ENCODE measurements around the gene ZNF592.

Gene ZNF592

DNA sequence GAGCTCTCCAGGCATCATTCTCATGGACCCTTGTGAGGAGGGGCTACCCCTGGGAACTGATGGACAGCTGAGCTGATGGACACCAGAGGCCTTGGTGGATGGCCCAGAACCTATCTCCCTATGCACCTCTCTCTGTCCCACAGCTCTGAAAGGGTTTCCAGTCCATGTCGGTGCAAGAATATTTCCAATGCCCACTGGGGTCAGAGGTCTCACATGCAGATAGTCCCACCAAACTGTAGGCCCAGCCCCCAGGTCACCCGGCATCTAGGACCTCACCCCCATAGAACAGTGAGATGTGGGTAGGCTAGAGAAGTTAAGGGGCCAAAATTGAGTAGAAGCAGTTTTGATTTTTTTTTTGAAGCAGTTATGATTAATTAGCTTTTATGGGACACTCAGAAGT is 71.4 kb downstream of the ZNF592 start:
- Histone ChIP-seq H3K4me1 (ENCODE audit: control insufficient read depth, insufficient read depth, low read length) (peaks cover 32% of the 10 kb centered on the region), H3K4me3 (ENCODE audit: low read depth, low read length) (no peak overlapping the region), H3K36me3 (ENCODE audit: control insufficient read depth, insufficient read depth, low read length) (peaks cover 3% of the 10 kb centered on the region; the same call in 1 of the 2 replicates), H3K27me3 (ENCODE audit: control insufficient read depth, insufficient read depth, low read length) (no peaks in the 10 kb centered on the region), H3K9me3 (ENCODE audit: control insufficient read depth, insufficient read depth, low read length) (no peaks in the 10 kb centered on the region), H3K9ac (ENCODE audit: low read depth, low read length) (no peak overlapping the region), H3K27ac (ENCODE audit: low read depth, low read length) (no peak overlapping the region)

GRCh38 chr15:84821501-84822021 is 73.2 kb downstream of the ZNF592 start:
- Histone ChIP-seq H3K4me1 (ENCODE audit: control insufficient read depth, insufficient read depth, low read length) (peaks cover 31% of the 10 kb centered on the region), H3K27ac (ENCODE audit: low read depth, low read length) (no peak overlapping the region)

DNA sequence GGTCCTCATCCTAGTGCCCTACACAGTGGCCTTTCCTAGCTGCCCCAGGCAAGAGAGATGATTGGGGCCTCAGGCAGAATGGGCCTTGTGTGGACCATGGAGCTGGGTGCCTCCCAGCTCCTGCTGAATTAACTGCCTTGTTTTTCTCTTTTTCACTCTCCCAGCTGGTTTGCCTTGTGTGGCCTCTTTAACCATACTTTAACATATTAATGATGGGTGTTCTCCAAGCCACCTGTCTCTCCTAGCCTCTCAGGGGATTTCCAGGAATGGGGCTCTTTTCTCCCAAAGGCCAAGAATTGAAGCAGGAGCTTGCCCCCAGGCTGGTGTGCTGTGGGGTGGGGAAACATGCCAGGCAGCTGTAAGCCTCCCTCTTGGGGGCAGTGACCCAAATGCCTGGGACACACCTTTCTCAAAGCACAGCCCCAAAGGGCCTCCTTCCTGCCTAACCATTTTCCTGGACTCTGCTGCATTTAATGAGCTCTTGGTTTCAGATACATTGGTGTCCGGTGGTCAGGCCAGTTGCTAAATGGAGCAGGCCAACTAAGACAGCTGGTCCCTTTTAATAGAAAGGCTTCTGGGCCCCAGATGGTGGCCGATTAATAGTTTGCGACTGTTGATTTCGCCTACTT is 74.4 kb downstream of the ZNF592 start:
- H3K4me1 ChIP-seq (ENCODE audit: control insufficient read depth, insufficient read depth, low read length) = peaks cover 27% of the 10 kb centered on the region

More at GRCh38 chr15:84821501-84822021, 73.2 kb downstream of the ZNF592 start:
- Histone ChIP-seq H3K27me3 (ENCODE audit: control insufficient read depth, insufficient read depth, low read length) (no peaks in the 10 kb centered on the region), H3K9ac (ENCODE audit: low read depth, low read length) (no peak overlapping the region), H3K9me3 (ENCODE audit: control insufficient read depth, insufficient read depth, low read length) (no peaks in the 10 kb centered on the region), H3K4me3 (ENCODE audit: low read depth, low read length) (no peak overlapping the region), H3K36me3 (ENCODE audit: control insufficient read depth, insufficient read depth, low read length) (peaks cover 3% of the 10 kb centered on the region; the same call in 1 of the 2 replicates)

GRCh38 chr15:84823282-84823878 is 75.0 kb downstream of the ZNF592 start:
- no peak overlapping the region for H3K4me3 ChIP-seq (ENCODE audit: low read depth, low read length)
- no peaks in the 10 kb centered on the region for H3K27me3 ChIP-seq (ENCODE audit: control insufficient read depth, insufficient read depth, low read length)
- H3K9me3 ChIP-seq (ENCODE audit: control insufficient read depth, insufficient read depth, low read length) = no peaks in the 10 kb centered on the region
- H3K36me3 ChIP-seq (ENCODE audit: control insufficient read depth, insufficient read depth, low read length) = peaks cover 9% of the 10 kb centered on the region; the same call in 1 of the 2 replicates
- H3K27ac ChIP-seq (ENCODE audit: low read depth, low read length) = no peak overlapping the region
- H3K4me1 ChIP-seq (ENCODE audit: control insufficient read depth, insufficient read depth, low read length) = peaks cover 23% of the 10 kb centered on the region
- H3K9ac ChIP-seq (ENCODE audit: low read depth, low read length) = no peak overlapping the region

More for the DNA sequence above, 74.4 kb downstream of the ZNF592 start:
- H3K27ac ChIP-seq (ENCODE audit: low read depth, low read length) = no peak overlapping the region
- H3K36me3 ChIP-seq (ENCODE audit: control insufficient read depth, insufficient read depth, low read length) = peaks cover 8% of the 10 kb centered on the region; the same call in 1 of the 2 replicates
- no peaks in the 10 kb centered on the region for H3K27me3 ChIP-seq (ENCODE audit: control insufficient read depth, insufficient read depth, low read length)
- no peaks in the 10 kb centered on the region for H3K9me3 ChIP-seq (ENCODE audit: control insufficient read depth, insufficient read depth, low read length)
- H3K9ac ChIP-seq (ENCODE audit: low read depth, low read length) = no peak overlapping the region
- H3K4me3 ChIP-seq (ENCODE audit: low read depth, low read length) = no peak overlapping the region

DNA sequence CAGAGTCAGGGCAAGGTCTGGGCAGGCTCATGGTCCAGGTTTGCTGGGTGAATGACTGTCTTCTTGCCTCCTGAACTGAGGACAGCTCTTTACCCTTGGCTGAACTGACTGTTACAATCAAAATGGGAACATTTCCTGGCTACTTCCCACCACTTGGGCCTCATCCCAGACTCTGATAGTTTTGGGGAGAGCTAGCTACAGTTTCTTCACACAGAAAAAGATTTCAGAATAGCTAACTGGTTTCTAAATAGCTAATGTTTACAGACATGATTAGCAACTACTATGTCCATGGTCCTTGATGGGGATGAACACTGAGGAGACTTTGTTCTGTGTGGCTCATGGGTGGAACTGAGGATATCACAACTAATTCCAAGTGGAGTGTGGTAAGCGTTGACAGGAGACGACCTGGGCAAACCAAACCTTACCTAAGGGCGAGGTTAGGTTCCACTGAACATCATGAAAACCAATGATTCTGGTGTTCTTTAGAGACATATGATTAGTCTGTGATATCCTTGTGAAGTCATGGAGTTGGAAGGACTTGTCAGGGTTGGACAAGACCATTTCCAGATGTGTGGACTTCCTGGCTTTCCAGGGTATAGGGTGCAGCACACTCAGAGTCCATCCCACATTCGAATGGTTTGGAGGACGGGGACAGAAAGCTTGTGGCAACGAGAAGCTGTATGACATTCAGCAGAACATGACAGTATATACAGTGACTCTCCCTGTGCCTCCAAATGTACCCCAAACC is 76.0 kb downstream of the ZNF592 start:
- H3K9ac ChIP-seq (ENCODE audit: low read depth, low read length) = no peak overlapping the region
- H3K4me1 ChIP-seq (ENCODE audit: control insufficient read depth, insufficient read depth, low read length) = peaks cover 16% of the 10 kb centered on the region; the same call in 1 of the 2 replicates
- no peaks in the 10 kb centered on the region for H3K27me3 ChIP-seq (ENCODE audit: control insufficient read depth, insufficient read depth, low read length)
- H3K27ac ChIP-seq (ENCODE audit: low read depth, low read length) = no peak overlapping the region
- no peak overlapping the region for H3K4me3 ChIP-seq (ENCODE audit: low read depth, low read length)
- H3K9me3 ChIP-seq (ENCODE audit: control insufficient read depth, insufficient read depth, low read length) = no peaks in the 10 kb centered on the region
- H3K36me3 ChIP-seq (ENCODE audit: control insufficient read depth, insufficient read depth, low read length) = peaks cover 9% of the 10 kb centered on the region; the same call in 1 of the 2 replicates

DNA sequence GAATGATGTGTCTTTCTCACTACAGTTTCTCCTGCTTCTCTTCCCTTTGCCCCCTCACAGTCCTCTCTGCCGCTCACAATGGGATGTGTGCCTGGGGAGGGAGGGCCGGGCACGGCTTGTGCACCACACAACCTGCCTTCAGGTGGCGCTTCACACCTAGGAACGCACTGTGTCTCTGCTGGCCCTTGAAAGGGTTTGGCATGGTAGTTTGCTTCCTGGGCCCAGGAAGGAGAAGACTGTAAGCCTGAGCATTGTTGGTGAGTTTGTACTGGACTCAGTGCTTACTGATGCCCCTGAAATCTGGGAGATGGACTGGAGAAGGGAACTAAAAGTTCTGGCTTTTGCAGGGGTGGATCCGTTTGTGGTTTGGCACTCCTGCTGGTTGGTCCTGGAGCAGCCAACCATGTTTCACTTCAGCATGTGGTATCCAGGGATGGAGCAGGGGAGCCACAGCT is 78.0 kb downstream of the ZNF592 start:
- Histone ChIP-seq H3K36me3 (ENCODE audit: control insufficient read depth, insufficient read depth, low read length) (peaks cover 9% of the 10 kb centered on the region; the same call in 1 of the 2 replicates), H3K27ac (ENCODE audit: low read depth, low read length) (no peak overlapping the region), H3K27me3 (ENCODE audit: control insufficient read depth, insufficient read depth, low read length) (no peaks in the 10 kb centered on the region), H3K9ac (ENCODE audit: low read depth, low read length) (no peak overlapping the region), H3K4me1 (ENCODE audit: control insufficient read depth, insufficient read depth, low read length) (peaks cover 15% of the 10 kb centered on the region; the same call in 1 of the 2 replicates), H3K4me3 (ENCODE audit: low read depth, low read length) (no peak overlapping the region), H3K9me3 (ENCODE audit: control insufficient read depth, insufficient read depth, low read length) (no peaks in the 10 kb centered on the region)

DNA sequence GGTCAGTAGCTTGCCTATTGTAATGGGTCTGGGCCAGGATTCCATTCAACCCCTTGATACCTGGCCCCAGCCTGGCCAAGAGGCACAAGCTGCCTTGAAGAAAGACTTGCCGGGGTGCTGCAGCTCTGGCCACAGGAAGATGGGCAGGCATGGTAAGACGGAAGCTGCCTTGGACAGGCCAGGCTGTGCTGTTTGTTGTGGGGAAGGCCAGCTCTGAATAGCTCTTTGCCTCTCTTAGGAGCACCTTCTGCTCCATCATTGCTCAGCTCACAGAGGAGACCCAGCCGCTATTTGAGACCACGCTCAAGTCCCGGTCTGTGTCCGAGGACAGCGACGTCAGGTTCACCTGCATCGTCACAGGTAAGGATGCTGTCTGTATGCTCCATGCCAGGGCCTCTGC is 78.9 kb downstream of the ZNF592 start:
- Histone ChIP-seq H3K4me1 (ENCODE audit: control insufficient read depth, insufficient read depth, low read length) (peaks cover 10% of the 10 kb centered on the region; the same call in 1 of the 2 replicates), H3K27me3 (ENCODE audit: control insufficient read depth, insufficient read depth, low read length) (no peaks in the 10 kb centered on the region), H3K9ac (ENCODE audit: low read depth, low read length) (no peak overlapping the region), H3K9me3 (ENCODE audit: control insufficient read depth, insufficient read depth, low read length) (no peaks in the 10 kb centered on the region), H3K27ac (ENCODE audit: low read depth, low read length) (no peak overlapping the region), H3K36me3 (ENCODE audit: control insufficient read depth, insufficient read depth, low read length) (peaks cover 9% of the 10 kb centered on the region; the same call in 1 of the 2 replicates), H3K4me3 (ENCODE audit: low read depth, low read length) (no peak overlapping the region)

DNA sequence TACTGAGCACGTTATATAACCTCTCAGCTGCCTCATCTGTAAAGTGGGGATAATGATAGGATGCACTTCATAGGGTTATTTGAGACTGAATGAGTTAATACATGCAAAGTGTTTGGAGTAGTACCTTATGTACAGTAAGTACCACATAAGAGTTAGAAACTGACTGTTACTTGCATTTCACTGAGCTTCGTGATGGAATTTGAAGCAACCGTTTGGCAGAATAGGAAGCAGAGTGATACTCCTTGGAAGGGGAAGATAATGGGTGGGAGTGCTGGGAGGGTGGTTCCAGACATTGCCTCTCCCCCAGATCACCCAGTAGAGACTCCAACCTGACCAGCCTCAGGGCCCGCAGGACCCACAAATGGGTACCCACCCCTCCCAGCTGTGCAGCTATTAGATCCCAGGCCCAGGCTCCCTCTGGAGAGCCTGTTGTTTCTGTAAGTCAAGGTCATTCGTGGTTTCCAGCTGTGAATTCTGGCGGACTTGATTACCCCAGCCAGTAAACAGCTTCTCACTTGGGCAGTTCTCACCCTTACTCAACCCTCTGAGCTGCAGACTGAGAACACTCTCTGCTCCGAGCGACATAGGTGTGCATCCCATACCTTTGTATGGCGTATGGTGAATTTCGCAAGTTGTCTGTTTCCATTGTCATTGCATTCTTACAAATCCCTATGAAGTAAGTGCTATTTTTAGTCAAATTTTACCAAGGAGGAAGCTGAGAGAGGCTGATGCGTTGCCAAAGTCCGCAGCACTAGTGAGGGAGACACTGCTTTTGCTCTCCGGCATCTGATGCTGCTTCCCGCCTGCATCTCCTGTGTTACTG is 79.9 kb downstream of the ZNF592 start:
- Histone ChIP-seq H3K9ac (ENCODE audit: low read depth, low read length) (no peak overlapping the region), H3K27me3 (ENCODE audit: control insufficient read depth, insufficient read depth, low read length) (no peaks in the 10 kb centered on the region), H3K27ac (ENCODE audit: low read depth, low read length) (no peak overlapping the region), H3K36me3 (ENCODE audit: control insufficient read depth, insufficient read depth, low read length) (peaks cover 9% of the 10 kb centered on the region; the same call in 1 of the 2 replicates), H3K4me1 (ENCODE audit: control insufficient read depth, insufficient read depth, low read length) (peaks cover 6% of the 10 kb centered on the region; the same call in 1 of the 2 replicates), H3K4me3 (ENCODE audit: low read depth, low read length) (no peak overlapping the region), H3K9me3 (ENCODE audit: control insufficient read depth, insufficient read depth, low read length) (no peaks in the 10 kb centered on the region)

DNA sequence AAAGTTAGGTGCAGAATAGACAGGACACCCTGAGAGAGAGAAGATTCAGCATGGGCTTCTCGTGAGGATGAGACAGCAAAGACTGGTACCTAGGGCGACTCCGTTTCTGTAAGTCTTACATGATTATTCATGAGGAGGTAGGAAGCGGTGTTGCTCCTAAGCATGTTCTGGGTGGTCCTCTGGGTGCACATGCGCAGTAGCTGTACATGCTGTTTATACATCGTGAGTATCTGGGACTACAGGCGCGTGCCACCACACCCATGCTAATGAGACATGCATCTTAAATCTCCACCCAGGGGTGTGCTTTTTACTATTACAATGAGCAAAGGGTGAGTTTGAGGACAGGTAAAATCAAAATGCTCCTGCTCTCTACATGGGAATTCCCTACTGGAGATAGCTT is 81.0 kb downstream of the ZNF592 start:
- Histone ChIP-seq H3K9ac (ENCODE audit: low read depth, low read length) (no peak overlapping the region), H3K9me3 (ENCODE audit: control insufficient read depth, insufficient read depth, low read length) (no peaks in the 10 kb centered on the region), H3K4me3 (ENCODE audit: low read depth, low read length) (no peak overlapping the region), H3K4me1 (ENCODE audit: control insufficient read depth, insufficient read depth, low read length) (peaks cover 6% of the 10 kb centered on the region; the same call in 1 of the 2 replicates), H3K36me3 (ENCODE audit: control insufficient read depth, insufficient read depth, low read length) (peaks cover 6% of the 10 kb centered on the region; the same call in 1 of the 2 replicates), H3K27me3 (ENCODE audit: control insufficient read depth, insufficient read depth, low read length) (no peaks in the 10 kb centered on the region), H3K27ac (ENCODE audit: low read depth, low read length) (no peak overlapping the region)

- H3K27ac ChIP-seq (ENCODE audit: low read depth, low read length) = no peak overlapping the region
- H3K27me3 ChIP-seq (ENCODE audit: control insufficient read depth, insufficient read depth, low read length) = no peaks in the 10 kb centered on the region
- no peak overlapping the region for H3K9ac ChIP-seq (ENCODE audit: low read depth, low read length)
- H3K9me3 ChIP-seq (ENCODE audit: control insufficient read depth, insufficient read depth, low read length) = no peaks in the 10 kb centered on the region
- H3K36me3 ChIP-seq (ENCODE audit: control insufficient read depth, insufficient read depth, low read length) = peaks cover 6% of the 10 kb centered on the region; the same call in 1 of the 2 replicates
- H3K4me3 ChIP-seq (ENCODE audit: low read depth, low read length) = no peak overlapping the region
- peaks cover 6% of the 10 kb centered on the region; the same call in 1 of the 2 replicates for H3K4me1 ChIP-seq (ENCODE audit: control insufficient read depth, insufficient read depth, low read length)
These were observed 81.6 kb downstream of the ZNF592 start for GRCh38 chr15:84830036-84830435.
